ENCODE data around the gene GEMIN5.
"Not testable (repeated sequence)": the region's sequence is repeated elsewhere in the genome, so short reads cannot be mapped to it uniquely, and the experiment has no call there.

GEMIN5 gene

GRCh38 chr5:154940772-154941620, 3.0 kb upstream of the GEMIN5 start, which contains the start of gene MRPL22:
Gene MRPL22 (plus strand): TSS chr5:154941073. CDS start chr5:154941111, 38 bp downstream.
- TF ChIP-seq CTCF (IDR thresholded peaks at IDR 0.05; ENCODE audit: borderline replicate concordance, insufficient read depth, low read depth, low read length): no peak

GRCh38 chr5:154940375-154940771, 2.4 kb upstream of the GEMIN5 start:
- H3K4me3 ChIP-seq (ENCODE audit: low read depth, low read length): peak overlapping the region; percentile 31
- TF ChIP-seq CTCF (IDR thresholded peaks at IDR 0.05; ENCODE audit: borderline replicate concordance, insufficient read depth, low read depth, low read length): no peak

More at GRCh38 chr5:154940772-154941620, 3.0 kb upstream of the GEMIN5 start, which contains the start of gene MRPL22:
- H3K4me3 ChIP-seq (ENCODE audit: low read depth, low read length): peak within 1 kb of the TSS; percentile 82

- H3K4me3 ChIP-seq (ENCODE audit: low read depth, low read length): not testable (repeated sequence)
These were observed 1.4 kb upstream of the GEMIN5 start for GRCh38 chr5:154939387-154939786.

GRCh38 chr5:154937186-154937717, 759 bp downstream of the GEMIN5 start:
- no peak for TF ChIP-seq CTCF (IDR thresholded peaks at IDR 0.05; ENCODE audit: borderline replicate concordance, insufficient read depth, low read depth, low read length)
- peak overlapping the region; percentile 97 for H3K4me3 ChIP-seq (ENCODE audit: low read depth, low read length)

- TF ChIP-seq CTCF (IDR thresholded peaks at IDR 0.05; ENCODE audit: borderline replicate concordance, insufficient read depth, low read depth, low read length): no peak
These were observed 3.1 kb downstream of the GEMIN5 start for GRCh38 chr5:154934881-154935280.

GRCh38 chr5:154933537-154933936, 4.5 kb downstream of the GEMIN5 start:
- H3K4me3 ChIP-seq (ENCODE audit: low read depth, low read length): no peak overlapping the region
- TF ChIP-seq CTCF (IDR thresholded peaks at IDR 0.05; ENCODE audit: borderline replicate concordance, insufficient read depth, low read depth, low read length): no peak

More at GRCh38 chr5:154934881-154935280, 3.1 kb downstream of the GEMIN5 start:
- H3K4me3 ChIP-seq (ENCODE audit: low read depth, low read length): no peak overlapping the region

GRCh38 chr5:154923441-154924430, 14.3 kb downstream of the GEMIN5 start:
- no peak overlapping the region for H3K4me3 ChIP-seq (ENCODE audit: low read depth, low read length)
- no peak for TF ChIP-seq CTCF (IDR thresholded peaks at IDR 0.05; ENCODE audit: borderline replicate concordance, insufficient read depth, low read depth, low read length)

Data from GM12875 (cell line).